Activated naive CD4-positive, alpha-beta T cell treated with anti-CD3 and anti-CD28 coated beads, Interleukin-2, amount 50 U/mL, for 72 hours (primary cell): Measurements from ENCODE around the gene RABAC1. TPM values are rescaled to one million over a fixed set of nuclear protein-coding genes. Genes with fewer than 3 reads are reported as not detected.
A peak's percentile ranks its signal among the peaks of the same experiment; 100 is the strongest.

Experiments
- ATAC-seq, 2 donors: fragments of 150-1000 bp; cut with Tn5 transposase; 2 replicates each; pipeline ENCODE4 v1.10.0; 2021; ENCODE audit warnings: mild to moderate bottlenecking in 2 of 2, moderate library complexity in 2 of 2
- DNase-seq, 2 donors: peaks; one replicate each; pipeline ENCODE4 v3.0.0; 2021 to 2022; ENCODE audit warnings: low spot score in 2 of 2
- H3K27ac Mint-ChIP-seq, 2 donors: one replicate each; pipeline ENCODE4 v1.8.0; 2022; ENCODE audit warnings: mild to moderate bottlenecking in 2 of 2, mixed read lengths in 2 of 2
- H3K36me3 Mint-ChIP-seq, 2 donors: one replicate each; pipeline ENCODE4 v1.8.0; 2022; ENCODE audit warnings: mixed read lengths in 2 of 2
- H3K9me3 Mint-ChIP-seq, 2 donors: one replicate each; pipeline ENCODE4 v1.8.0; 2022; ENCODE audit warnings: mixed read lengths in 2 of 2
- total RNA-seq, 2 donors: library from RNA; stranded (reverse); gene quantifications; one replicate each; pipeline ENCODE4 v1.2.3, GENCODE V29; 2022

RABAC1 gene, protein sequence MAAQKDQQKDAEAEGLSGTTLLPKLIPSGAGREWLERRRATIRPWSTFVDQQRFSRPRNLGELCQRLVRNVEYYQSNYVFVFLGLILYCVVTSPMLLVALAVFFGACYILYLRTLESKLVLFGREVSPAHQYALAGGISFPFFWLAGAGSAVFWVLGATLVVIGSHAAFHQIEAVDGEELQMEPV
- total RNA-seq: 10 to 100 TPM; 39.8 to 46.0 TPM

DNA sequence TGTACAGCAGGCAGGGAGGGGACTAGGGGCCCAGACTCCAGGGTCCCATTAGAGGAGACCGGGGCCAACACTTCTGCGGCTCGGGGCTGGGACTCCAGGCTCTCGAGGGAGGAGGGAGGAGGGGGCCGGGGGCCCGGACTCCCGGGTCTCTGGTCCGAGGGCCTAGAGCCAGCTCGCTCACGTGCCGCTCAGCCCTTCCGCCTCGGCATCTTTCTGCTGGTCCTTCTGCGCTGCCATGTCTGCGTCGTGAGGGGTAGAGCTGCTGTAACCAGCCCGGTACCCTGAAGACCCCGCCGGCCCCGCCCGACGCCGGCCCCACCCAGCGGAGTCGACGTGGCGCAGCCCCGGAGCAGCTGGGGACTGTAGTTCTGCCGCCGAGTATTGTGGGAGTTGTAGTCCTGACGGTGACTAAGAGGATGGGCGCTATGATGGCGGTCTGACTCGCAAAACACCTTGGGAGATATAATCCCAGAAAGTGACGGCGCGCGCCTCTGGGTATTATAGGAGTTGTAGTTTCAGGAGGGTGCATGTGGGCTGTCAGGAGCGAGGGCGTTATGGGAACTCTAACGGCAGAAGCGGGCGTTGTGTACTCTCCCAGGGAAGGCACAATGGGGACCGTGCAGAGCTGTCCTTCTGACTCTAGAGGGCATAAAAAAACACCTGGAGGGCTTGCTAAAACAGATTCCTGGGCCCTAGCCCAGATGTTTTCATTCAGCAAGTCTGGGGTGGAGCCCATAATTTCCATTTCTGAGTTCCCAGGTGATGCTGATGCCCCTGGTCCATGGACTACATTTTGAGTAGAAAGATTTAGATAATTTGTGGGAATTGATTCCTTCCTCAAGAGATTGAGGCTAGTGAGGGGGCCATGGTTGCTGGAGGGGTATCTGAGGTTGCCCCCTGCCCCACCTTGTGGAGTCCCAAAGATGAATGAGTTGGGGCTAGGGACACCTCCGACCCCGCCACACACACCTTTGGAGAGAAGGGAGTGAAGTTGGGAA, at the start of gene RABAC1:
RABAC1 (minus strand) TSS at position 266 of the 998 bp plus-strand sequence; CDS start at position 237, 29 bp downstream.
- Mint-ChIP-seq H3K36me3 (no peaks in the 10 kb centered on the region), H3K27ac (peak within 1 kb of the TSS; percentile 83 to 94), H3K9me3 (no peaks in the 10 kb centered on the region)
- ATAC-seq (peak; percentile 90 to 94), DNase-seq (peak; percentile 85 to 86)

DNA sequence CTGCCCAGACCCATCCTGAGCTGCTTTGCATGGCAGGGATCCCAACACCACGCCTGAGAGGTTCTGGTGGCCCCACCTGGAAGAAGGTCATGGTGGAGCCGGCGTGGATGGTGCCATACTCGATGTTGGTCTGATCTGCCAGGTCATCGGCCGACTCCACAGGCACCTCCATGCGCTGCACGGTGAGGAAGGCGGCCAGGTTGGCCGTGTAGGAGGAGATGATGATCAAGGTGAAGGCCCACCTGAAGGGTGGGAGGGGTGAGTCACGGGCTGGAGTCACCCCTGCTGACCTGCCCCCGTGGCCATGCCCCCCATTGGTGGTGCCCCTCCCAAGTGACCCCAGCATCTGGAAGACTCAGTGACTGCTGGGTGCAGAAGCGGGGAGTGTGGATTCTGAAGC, 47.4 kb upstream of the RABAC1 start:
- no peak for ATAC-seq
- no peak for DNase-seq
- no peaks in the 10 kb centered on the region for H3K9me3 Mint-ChIP-seq
- H3K27ac Mint-ChIP-seq: no peak overlapping the region
- H3K36me3 Mint-ChIP-seq: no peaks in the 10 kb centered on the region

DNA sequence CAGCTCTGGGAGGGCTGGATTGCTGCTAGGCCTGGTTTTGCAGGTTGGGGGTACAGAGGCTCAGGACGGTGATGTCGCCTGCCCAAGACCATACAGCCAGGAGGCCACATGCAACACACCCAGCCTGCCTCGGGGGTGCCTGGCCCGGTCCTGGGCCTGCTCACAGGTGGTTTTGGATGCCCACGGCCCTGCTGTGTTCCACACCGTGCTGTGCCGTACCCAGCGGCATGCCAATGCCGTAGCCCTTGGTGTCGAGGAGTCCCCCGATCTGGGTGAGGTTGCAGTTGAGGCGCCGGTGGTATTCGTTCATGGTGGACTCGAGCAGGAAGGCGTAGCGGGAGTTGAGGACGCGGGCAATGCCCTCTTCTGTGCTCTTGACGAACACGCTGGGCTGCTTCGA, 46.4 kb upstream of the RABAC1 start:
- Mint-ChIP-seq H3K36me3 (no peaks in the 10 kb centered on the region), H3K27ac (no peak overlapping the region), H3K9me3 (no peaks in the 10 kb centered on the region)
- ATAC-seq (no peak), DNase-seq (no peak)

DNA sequence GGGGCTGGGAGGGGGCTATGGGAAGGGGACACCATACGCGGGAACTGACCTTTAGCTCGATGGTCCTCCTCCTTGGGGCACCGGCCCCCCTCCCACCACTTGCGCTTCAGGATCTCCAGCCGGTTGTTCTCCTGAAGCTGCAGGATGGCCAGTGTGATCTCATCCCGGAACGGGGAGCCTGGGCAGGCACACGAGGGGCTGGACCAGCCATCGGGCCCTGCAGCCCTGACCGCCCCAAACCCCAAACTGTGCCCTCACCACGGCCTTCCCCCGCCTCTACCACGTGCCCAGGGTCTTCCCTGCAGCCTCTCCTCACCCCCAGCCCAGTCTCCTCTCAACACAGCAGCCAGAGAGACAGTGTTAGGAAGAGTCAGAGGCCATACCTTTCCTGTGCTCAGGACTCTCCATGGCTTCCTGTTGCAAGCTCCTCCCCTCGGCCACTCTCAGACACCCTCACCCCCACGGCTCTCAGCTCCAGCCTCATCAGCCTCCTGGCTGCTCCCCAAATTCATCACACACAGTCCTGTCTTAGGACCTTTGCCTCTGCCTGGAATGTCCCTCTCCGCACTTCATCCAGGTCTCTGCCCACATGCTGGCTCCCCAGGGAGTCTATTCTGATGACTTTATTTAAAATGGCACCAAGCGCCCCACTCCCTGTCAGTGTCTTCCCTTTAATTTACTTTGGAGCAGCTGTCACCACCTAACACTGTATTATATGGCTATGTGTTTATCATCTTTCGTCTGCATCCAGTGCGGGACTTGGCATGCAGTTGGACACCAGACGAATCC, 44.6 kb upstream of the RABAC1 start:
- DNase-seq (no peak), ATAC-seq (no peak)
- H3K9me3 Mint-ChIP-seq: no peaks in the 10 kb centered on the region
- peaks cover 0 to 5% of the 10 kb centered on the region in 2 donors for H3K36me3 Mint-ChIP-seq
- H3K27ac Mint-ChIP-seq: no peak overlapping the region

DNA sequence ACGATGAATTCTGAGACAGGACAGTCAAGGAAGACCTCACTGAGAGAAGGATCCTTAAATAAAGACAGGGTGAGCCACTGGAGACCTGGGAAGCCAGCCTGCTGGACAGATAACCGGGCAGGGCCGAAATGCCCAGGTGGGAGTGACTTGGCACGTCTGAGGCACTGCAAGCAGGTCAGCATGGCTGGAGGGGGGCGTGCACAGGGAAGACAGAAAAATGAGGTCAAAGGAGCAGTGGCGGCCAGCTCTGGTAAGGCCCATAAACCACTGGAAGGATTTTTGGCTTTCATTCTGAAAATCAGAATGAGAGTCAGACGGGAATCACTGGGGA, 40.7 kb upstream of the RABAC1 start:
- Mint-ChIP-seq H3K9me3 (no peaks in the 10 kb centered on the region), H3K36me3 (peaks cover 0 to 15% of the 10 kb centered on the region in 2 donors), H3K27ac (no peak overlapping the region)
- no peak for ATAC-seq
- no peak for DNase-seq

DNA sequence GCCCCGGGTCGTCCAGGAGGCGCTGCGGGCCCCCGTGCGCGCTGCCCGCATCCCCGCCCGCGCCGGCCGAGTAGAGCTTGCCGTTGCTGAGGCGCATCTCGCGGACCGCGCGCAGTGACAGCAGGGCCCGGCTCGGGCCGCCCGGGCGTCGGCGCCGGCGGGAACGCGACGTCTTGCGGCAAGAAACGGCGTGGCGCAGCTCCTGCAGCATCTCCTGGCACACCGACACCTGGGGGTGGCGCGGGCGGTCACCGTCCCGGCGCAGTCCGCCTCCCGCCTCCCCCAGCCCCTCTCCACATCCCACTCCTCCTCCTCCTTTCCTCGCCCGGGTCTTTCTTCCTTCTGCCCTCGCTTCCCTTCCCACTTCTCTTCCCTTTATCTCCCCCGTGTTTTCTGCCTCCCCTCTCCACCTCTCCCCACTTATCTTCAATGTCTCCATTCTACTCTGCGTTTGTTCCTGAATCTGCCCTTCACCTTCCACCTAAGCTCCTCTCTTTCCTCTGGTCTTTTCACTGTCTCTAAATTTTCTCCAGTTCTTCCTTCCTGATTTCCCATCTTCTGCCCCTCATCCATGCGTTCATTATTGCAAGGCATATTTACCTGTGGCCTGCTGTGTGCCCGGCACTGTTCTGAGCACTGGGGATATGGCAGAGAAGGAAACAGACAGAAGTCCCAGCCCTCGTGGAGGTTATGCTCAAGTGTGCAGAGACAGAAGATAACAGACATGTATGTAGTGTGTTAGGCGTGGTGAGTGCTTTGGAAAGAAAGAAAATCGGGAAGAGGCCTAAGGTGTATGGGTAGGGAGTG, 40.2 kb upstream of the RABAC1 start:
- Mint-ChIP-seq H3K9me3 (no peaks in the 10 kb centered on the region), H3K36me3 (peaks cover 0 to 15% of the 10 kb centered on the region in 2 donors), H3K27ac (peak overlapping the region in 1 of 2 donors; percentile 40)
- ATAC-seq (no peak), DNase-seq (no peak)

DNA sequence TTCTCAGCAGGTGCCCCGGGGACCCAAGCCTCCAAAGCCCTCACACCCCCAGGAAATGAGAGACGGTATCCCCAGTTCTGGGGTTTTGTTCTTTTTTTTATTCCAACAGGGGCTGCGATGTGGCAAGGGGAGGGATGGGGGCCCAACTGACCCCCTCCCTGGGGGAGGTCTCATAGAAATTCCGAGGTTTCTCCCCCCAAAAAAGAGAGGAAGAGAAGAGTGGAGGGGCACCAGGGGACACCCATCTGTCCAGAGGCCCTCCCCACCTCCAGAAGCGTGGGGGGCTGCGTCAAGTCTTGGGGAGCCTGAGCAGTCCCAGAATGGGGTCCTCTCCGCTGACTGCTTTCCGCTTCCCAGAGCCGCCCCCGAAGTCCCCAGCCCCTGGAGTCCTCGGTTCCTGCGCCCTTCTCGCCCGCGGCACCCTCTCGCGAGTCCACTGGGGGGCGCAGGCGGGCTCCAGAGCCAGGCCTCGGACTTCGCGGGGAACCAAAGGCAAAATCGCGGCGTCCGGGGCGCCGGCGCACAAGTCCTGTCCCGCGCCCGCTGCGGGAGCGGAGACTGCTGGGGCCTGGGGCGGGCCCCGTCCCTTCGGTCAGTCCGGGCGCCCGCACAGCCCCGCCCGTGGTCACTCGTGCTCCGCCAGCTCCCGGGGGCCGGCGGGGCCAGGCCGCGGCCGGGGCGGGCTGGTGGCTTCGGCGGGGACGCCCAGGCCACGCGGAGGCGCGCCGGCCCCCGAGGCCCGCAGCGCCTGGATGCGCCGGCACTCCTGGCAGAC, 39.3 kb upstream of the RABAC1 start:
- peak in 1 of 2 donors; percentile 79 for DNase-seq
- H3K9me3 Mint-ChIP-seq: no peaks in the 10 kb centered on the region

DNA sequence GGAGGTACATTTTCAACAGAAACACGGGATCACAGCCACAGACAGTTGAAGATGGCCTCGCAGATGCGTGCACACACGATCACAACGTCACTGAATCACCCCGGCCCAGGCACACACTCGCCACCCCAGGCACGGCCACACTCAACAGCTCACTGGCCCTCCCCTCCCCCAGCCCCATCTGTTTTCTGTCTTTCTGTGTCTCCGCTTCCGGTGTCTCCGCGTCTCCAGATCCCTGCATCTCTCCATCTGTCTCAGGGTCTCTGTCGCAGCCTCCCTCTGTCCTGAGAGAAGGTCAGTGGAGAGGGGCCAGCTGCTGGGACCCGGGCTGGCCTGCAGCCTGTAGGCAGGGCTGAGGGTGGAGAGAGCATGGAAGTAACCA, 38.7 kb upstream of the RABAC1 start:
- peaks cover 0 to 15% of the 10 kb centered on the region in 2 donors for H3K36me3 Mint-ChIP-seq
- no peak for DNase-seq

More for the DNA sequence above, 39.3 kb upstream of the RABAC1 start:
- Mint-ChIP-seq H3K27ac (no peak overlapping the region), H3K36me3 (peaks cover 0 to 15% of the 10 kb centered on the region in 2 donors)
- ATAC-seq: peak; percentile 11 to 43

DNA sequence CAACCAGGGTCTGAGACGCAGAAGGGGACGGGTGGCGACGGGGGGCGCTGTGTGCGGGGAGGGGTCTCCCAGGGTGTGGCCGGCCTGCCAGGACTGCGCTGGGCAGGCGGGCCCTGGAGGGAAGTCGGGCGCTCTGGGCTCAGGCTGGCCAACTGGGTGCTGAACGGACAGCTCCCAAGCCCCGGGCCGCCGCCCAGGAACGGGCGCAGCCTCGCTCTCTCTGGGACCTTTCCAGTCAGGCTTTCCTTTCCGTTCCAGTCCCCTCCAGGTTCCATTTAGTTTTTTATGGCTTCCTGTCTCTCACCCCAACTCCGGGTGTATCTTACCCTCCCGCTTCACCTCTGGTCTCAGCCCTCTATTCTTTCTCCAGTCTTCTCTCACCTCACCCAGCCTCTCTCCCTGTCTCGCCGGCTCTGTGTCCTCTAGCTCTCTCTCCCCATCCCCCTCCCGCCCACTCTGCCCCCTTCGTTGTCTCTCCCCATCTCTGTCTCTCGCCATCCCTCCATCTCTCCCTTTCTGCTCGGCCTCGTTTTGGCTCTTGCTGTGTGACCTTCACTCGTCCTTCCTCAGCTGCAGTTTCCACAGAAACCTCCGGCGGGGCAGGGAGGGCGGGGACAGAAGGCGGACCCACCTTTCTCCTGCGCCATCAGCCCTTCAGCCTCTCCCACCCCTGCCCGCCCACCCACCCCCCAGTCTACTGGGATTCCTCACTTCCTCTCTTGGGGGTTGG, 38.2 kb upstream of the RABAC1 start:
- no peak overlapping the region for H3K27ac Mint-ChIP-seq
- ATAC-seq: peak; percentile 19 to 36
- DNase-seq: peak in 1 of 2 donors; percentile 64
- peaks cover 0 to 15% of the 10 kb centered on the region in 2 donors for H3K36me3 Mint-ChIP-seq
- H3K9me3 Mint-ChIP-seq: no peaks in the 10 kb centered on the region

More for the DNA sequence above, 38.7 kb upstream of the RABAC1 start:
- no peak for ATAC-seq
- no peak overlapping the region for H3K27ac Mint-ChIP-seq
- no peaks in the 10 kb centered on the region for H3K9me3 Mint-ChIP-seq

DNA sequence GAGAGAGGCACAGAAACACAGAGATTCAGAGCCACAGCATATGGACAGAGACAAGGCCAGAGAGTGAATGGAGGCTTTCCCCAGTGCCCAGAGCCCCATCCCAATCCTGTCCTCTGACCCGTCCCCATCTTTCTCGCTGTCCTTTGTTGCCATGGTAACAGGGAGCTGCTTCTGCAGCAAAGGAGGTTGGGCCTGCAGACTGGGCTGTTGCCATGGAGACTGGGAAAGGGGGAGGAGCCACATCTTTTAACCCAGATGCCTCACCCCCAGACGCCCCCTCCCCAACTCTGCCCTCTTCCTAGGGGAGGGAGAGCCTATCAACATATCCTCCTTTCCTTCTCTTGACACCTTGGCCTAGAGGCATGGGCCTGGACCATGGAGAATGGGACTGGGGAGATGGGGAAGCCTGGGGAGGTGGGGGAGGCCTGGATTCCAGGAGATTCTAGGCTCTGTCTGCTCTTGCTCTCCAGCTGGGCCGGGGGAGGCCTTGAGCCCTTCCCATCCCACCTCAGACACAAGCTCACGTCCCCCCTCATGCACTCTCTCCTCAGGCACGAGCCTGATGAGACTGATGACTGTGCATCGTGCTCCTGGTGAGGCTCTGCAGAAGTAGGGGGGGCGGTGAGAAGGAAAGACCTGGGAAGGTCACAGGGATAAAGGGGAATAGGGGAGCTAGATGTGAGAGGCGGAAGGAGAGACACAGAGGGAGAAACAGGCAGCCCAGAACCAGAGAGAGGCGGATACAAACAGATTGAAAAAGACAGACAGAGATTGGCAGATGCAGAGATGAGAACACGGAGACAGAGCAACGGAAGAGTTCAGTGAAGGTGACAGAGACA, 37.1 kb upstream of the RABAC1 start:
- H3K9me3 Mint-ChIP-seq: no peaks in the 10 kb centered on the region
- DNase-seq: no peak
- no peak overlapping the region for H3K27ac Mint-ChIP-seq

DNA sequence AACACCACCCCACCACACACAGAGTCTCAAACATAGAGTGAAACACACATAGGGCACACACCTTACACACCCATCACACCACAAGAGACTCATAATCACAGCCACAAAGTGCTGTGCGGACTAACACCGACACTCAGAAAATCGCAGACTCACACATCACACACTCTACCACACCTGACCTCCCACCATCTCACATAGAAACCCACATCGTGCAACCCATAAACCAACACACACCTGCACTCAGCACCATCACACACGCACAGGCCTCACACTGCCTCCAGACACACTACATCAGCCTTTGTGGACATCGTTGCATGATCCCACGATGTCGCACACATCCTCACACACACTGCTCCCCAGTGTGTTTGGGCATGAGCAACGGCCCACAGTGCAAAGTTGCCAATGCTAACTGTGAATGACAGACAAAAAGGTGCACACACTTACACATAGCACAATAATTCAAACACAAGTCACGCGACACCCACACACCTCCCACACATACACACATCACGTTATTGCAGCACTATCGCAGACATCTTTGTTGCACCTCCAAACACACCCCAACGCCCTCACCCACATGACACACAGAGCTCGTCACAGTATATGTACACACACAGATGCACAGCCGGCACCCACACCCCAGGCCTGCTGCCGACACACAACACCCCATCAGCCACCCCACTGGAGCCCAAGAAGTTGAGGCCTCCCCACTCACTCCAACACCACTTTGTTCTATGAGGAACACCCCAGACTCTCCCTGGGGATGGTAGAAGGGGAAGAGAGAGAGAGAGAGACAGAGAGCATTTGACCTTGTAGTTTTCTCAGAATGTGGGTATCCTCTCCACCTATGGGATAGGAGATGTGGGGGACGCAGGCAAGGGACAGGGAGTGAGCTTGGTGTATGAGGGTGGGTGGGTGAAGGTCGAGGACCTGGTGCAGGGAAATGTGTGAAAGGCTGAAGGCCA, 36.2 kb upstream of the RABAC1 start:
- Mint-ChIP-seq H3K36me3 (peaks cover 0 to 15% of the 10 kb centered on the region in 2 donors), H3K27ac (no peak overlapping the region), H3K9me3 (no peaks in the 10 kb centered on the region)
- DNase-seq (no peak), ATAC-seq (no peak)

More for the DNA sequence above, 37.1 kb upstream of the RABAC1 start:
- no peak for ATAC-seq
- peaks cover 0 to 15% of the 10 kb centered on the region in 2 donors for H3K36me3 Mint-ChIP-seq

DNA sequence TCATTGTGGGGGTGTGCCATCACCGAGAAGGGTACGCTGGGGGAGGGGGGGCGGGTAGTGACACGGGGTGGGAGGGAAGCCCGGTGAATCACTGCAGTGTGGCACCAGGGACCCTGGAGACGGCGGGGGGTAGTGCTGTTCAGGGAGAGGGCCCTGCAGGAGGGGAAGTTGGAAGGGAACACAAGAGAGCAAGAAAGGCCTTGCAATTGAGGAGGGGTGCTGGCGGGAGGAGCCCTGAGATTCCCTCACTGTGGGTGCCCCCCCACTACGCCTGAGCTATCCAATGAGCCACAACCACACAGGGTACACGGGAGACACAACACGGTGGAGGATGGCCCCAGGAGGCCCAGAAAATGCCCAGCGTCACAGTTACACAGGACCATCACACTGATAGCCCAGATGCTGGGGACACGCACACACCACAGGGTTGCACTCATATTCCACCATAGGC, 35.4 kb upstream of the RABAC1 start:
- peak; percentile 2 to 15 for ATAC-seq
- peaks cover 0 to 13% of the 10 kb centered on the region in 2 donors for H3K36me3 Mint-ChIP-seq
- H3K27ac Mint-ChIP-seq: no peak overlapping the region
- H3K9me3 Mint-ChIP-seq: no peaks in the 10 kb centered on the region
- DNase-seq: no peak
